HepG2 (cell line): ENCODE measurements around the gene KIAA1755. TPM values are rescaled to one million over a fixed set of nuclear protein-coding genes. Genes with fewer than 3 reads are reported as not detected.
A peak's percentile ranks its signal among the peaks of the same experiment; 100 is the strongest.

Experiments used
- ATAC-seq: fragments of 200-7000 bp; cut with Tn5 transposase; 3 replicates; pipeline ENCODE4 v1.9.1; 2020; ENCODE audit warnings: mild to moderate bottlenecking, moderate library complexity
- BruUV-seq: library from RNA; stranded (reverse); fragments of 400-500 nt; replicated peaks from 2 replicates; lab custom pipeline; 2021; lab: Mats Ljungman, UMichigan
- CTCF ChIA-PET: fragments of 300-600 bp; formaldehyde crosslinking; extraction: SDS; loops from one replicate; lab custom pipeline; 2021; ENCODE audit warnings: low total read pairs, inconsistent platforms, low intra/inter-chr PET ratio; lab: Yijun Ruan, JAX
- POLR2A ChIA-PET: fragments of 350-600 bp; sonication (Branson Sonifier 250); formaldehyde crosslinking; loops from one replicate; lab custom pipeline; 2020; ENCODE audit warnings: antibody characterized with exemption, inconsistent platforms; lab: Yijun Ruan, JAX
- DNase-seq: peaks from one replicate; pipeline ENCODE4 v3.0.0-alpha.2; 2015; ENCODE audit warnings: low spot score
- FAIRE-seq: peaks from 3 replicates; lab custom pipeline; 2011; peaks lifted over from hg19 to GRCh38; lab: Jason Lieb, UNC
- H2AFZ ChIP-seq: one replicate; pipeline ENCODE4 v1.6.1; 2011; ENCODE audit warnings: low read length, inconsistent platforms
- H3K27ac ChIP-seq: fragments of 300-600 bp; 3 replicates; pipeline ENCODE4 v1.8.0; 2011; ENCODE audit warnings: mixed run types, mild to moderate bottlenecking, mixed read lengths, low read length, inconsistent platforms; ENCODE audit not compliant: insufficient read depth; ENCODE audit errors: extremely low read length
- H3K27me3 ChIP-seq, 2 experiments: fragments of 200-600 bp in 1 of 2; 2 replicates in 1 of 2; 3 replicates in 1 of 2; pipeline versions ENCODE4 v1.6.0 to v1.8.0; 2011; ENCODE audit warnings: low read length in 2 of 2, mild to moderate bottlenecking in 2 of 2, moderate library complexity in 2 of 2, inconsistent platforms in 1 of 2; ENCODE audit not compliant: insufficient read depth in 2 of 2, control insufficient read depth in 1 of 2
- H3K36me3 ChIP-seq, 2 experiments: fragments of 200-600 bp in 1 of 2; replicated peaks in 1 of 2; 2 replicates in 1 of 2; 3 replicates in 1 of 2; pipeline versions ENCODE4 v1.5.1 to v1.8.0; 2011; ENCODE audit warnings: low read length in 2 of 2, inconsistent platforms in 1 of 2; ENCODE audit not compliant: insufficient read depth in 2 of 2, control insufficient read depth in 1 of 2
- H3K4me1 ChIP-seq: 2 replicates; pipeline ENCODE4 v1.5.1; 2012; ENCODE audit warnings: low read length, inconsistent platforms; ENCODE audit not compliant: insufficient read depth
- H3K4me2 ChIP-seq: 2 replicates; pipeline ENCODE4 v1.6.0; 2011; ENCODE audit warnings: low read depth, low read length, inconsistent platforms
- H3K4me3 ChIP-seq, 3 experiments: fragments of 200-600 bp in 1 of 3; sonication (generic), shearing (Covaris generic) in 1 of 3; replicated peaks in 1 of 3; 2 replicates each; pipeline ENCODE4 v1.5.1; 2011 to 2016; ENCODE audit warnings: low read length in 3 of 3, inconsistent platforms in 2 of 3, low read depth in 2 of 3, mild to moderate bottlenecking in 2 of 3, control low read depth in 1 of 3, mixed read lengths in 1 of 3; ENCODE audit not compliant: insufficient read depth in 1 of 3
- H3K79me2 ChIP-seq: one replicate; pipeline ENCODE4 v1.6.1; 2011; ENCODE audit warnings: low read length, inconsistent platforms; ENCODE audit not compliant: insufficient read depth
- H3K9ac ChIP-seq: 2 replicates; pipeline ENCODE4 v1.6.0; 2011; ENCODE audit warnings: mild to moderate bottlenecking, low read depth, low read length, inconsistent platforms; ENCODE audit not compliant: insufficient read depth
- H3K9me3 ChIP-seq: 2 replicates; pipeline ENCODE4 v1.5.1; 2012; ENCODE audit warnings: mild to moderate bottlenecking, low read length
- H4K20me1 ChIP-seq: 2 replicates; pipeline ENCODE4 v1.6.0; 2011; ENCODE audit warnings: inconsistent platforms, mild to moderate bottlenecking, low read length, moderate library complexity; ENCODE audit not compliant: insufficient read depth
- ADNP ChIP-seq: sonication (generic); formaldehyde crosslinking; IDR thresholded peaks from 2 replicates; pipeline ENCODE4 v1.4.0; 2020; ENCODE audit warnings: missing genetic modification reagents
- ATF7 ChIP-seq, 2 experiments: fragments of 450-650 bp in 1 of 2; sonication (generic) in 1 of 2; formaldehyde crosslinking in 1 of 2; IDR thresholded peaks; 2 replicates each; pipeline versions ENCODE4 v1.4.0 to v1.6.1; 2016 to 2020; ENCODE audit warnings: antibody characterized with exemption in 1 of 2, mild to moderate bottlenecking in 1 of 2, missing genetic modification reagents in 1 of 2
- ATM ChIP-seq: fragments of 450-650 bp; IDR thresholded peaks from 2 replicates; pipeline ENCODE4 v1.7.1; 2017; ENCODE audit warnings: mild to moderate bottlenecking, borderline replicate concordance
- FOXA1 ChIP-seq, 2 experiments: fragments of 450-650 bp in 1 of 2; sonication (generic) in 1 of 2; formaldehyde crosslinking in 1 of 2; IDR thresholded peaks; 2 replicates each; pipeline versions ENCODE4 v1.4.0 to v1.6.1; 2016 to 2020; ENCODE audit warnings: missing genetic modification reagents in 1 of 2
- FOXK2 ChIP-seq: fragments of 450-650 bp; IDR thresholded peaks from 2 replicates; pipeline ENCODE4 v1.6.1; 2016
- FOXP1 ChIP-seq, 2 experiments: fragments of 450-650 bp in 1 of 2; IDR thresholded peaks; 2 replicates each; pipeline ENCODE4 v1.6.1; 2017 to 2018; ENCODE audit warnings: antibody characterized with exemption in 1 of 2
- HNRNPLL ChIP-seq: fragments of 200-400 bp; formaldehyde crosslinking; IDR thresholded peaks from 2 replicates; pipeline ENCODE4 v1.6.1; 2017; ENCODE audit warnings: mild to moderate bottlenecking, low read depth, low read length; ENCODE audit not compliant: poor library complexity, severe bottlenecking
- IKZF1 ChIP-seq: fragments of 450-650 bp; IDR thresholded peaks from 2 replicates; pipeline ENCODE4 v1.7.1; 2016
- IRF2 ChIP-seq: IDR thresholded peaks from 2 replicates; pipeline ENCODE4 v1.6.1; 2018; ENCODE audit warnings: missing genetic modification reagents, missing compliant biosample characterization
- MIXL1 ChIP-seq: IDR thresholded peaks from 2 replicates; pipeline ENCODE4 v1.6.1; 2016
- NONO ChIP-seq, 2 experiments: fragments of 450-650 bp in 1 of 2; sonication (generic) in 1 of 2; formaldehyde crosslinking in 1 of 2; IDR thresholded peaks in 1 of 2; conservative IDR thresholded peaks in 1 of 2; 2 replicates each; pipeline versions ENCODE4 v1.6.1 to v1.8.0; 2017 to 2022; ENCODE audit warnings: mild to moderate bottlenecking in 1 of 2, missing genetic modification reagents in 1 of 2, moderate library complexity in 1 of 2
- PATZ1 ChIP-seq: sonication (generic); formaldehyde crosslinking; IDR thresholded peaks from 2 replicates; pipeline ENCODE4 v1.4.0; 2020; ENCODE audit warnings: missing genetic modification reagents
- SOX6 ChIP-seq, 2 experiments: fragments of 450-650 bp in 1 of 2; sonication (generic) in 1 of 2; formaldehyde crosslinking in 1 of 2; IDR thresholded peaks; 2 replicates each; pipeline versions ENCODE4 v1.4.0 to v1.6.1; 2017 to 2020; ENCODE audit warnings: antibody characterized with exemption in 1 of 2, mild to moderate bottlenecking in 1 of 2, missing genetic modification reagents in 1 of 2
- TCF7L2 ChIP-seq: IDR thresholded peaks from 2 replicates; pipeline ENCODE4 v1.6.1; 2011; ENCODE audit warnings: mild to moderate bottlenecking, low read depth, low read length, moderate library complexity
- TOE1 ChIP-seq: sonication (generic); formaldehyde crosslinking; IDR thresholded peaks from 2 replicates; pipeline ENCODE4 v1.4.0; 2020; ENCODE audit warnings: mild to moderate bottlenecking, missing genetic modification reagents
- TRIM22 ChIP-seq: fragments of 450-650 bp; IDR thresholded peaks from 2 replicates; pipeline ENCODE4 v1.6.1; 2017
- ZNF280B ChIP-seq: sonication (generic); formaldehyde crosslinking; IDR thresholded peaks from 2 replicates; pipeline ENCODE4 v1.5.0; 2020; ENCODE audit warnings: missing genetic modification reagents, mild to moderate bottlenecking, borderline replicate concordance
- ZNF772 ChIP-seq: sonication (generic); formaldehyde crosslinking; IDR thresholded peaks from 2 replicates; pipeline ENCODE4 v1.5.0; 2020; ENCODE audit warnings: mild to moderate bottlenecking, missing genetic modification reagents
- WGBS: methylation state at CpG from one replicate; pipeline ENCODE4 v1.1.6; 2017; ENCODE audit warnings: low lambda C conversion rate; 5-methylcytosine and 5-hydroxymethylcytosine counted together
- in situ Hi-C: cut with HindIII; loops from 2 replicates; pipeline ENCODE4 v1.10.0; 2017; ENCODE audit warnings: low pct_unique_long_range_greater_than_20kb; ENCODE audit not compliant: extremely low pct_ligation_motif_present
- intact Hi-C: fragments of 100-400 bp; cut with micrococcal nuclease; formaldehyde crosslinking; loops from one replicate; pipeline ENCODE4 v1.10.0; 2022; ENCODE audit not compliant: unreplicated experiment
- polyA plus RNA-seq, 8 experiments: library from polyadenylated mRNA; depleted of rRNA in 3 of 8; stranded (reverse) in 7 of 8; unstranded in 1 of 8; fragments of >200 nt; fragmentation: Illumina TruSeq in 4 of 8; extraction: Trizol in 4 of 8; gene quantifications; 2 replicates each; pipeline versions ENCODE4 v1.2.1 to v1.2.3, GENCODE V29; 2011 to 2016; ENCODE audit warnings: low read depth in 4 of 8, missing spikeins in 1 of 8, mixed read lengths in 1 of 8; ENCODE audit not compliant: insufficient read depth in 1 of 8
- total RNA-seq, 5 experiments: library from RNA; depleted of rRNA; stranded (reverse); fragments of >200 nt; fragmentation: Illumina TruSeq; extraction: Trizol; gene quantifications; 2 replicates each; pipeline ENCODE4 v1.2.3, GENCODE V29; 2016; ENCODE audit warnings: low read depth in 1 of 5

The KIAA1755 gene
- total and polyA plus RNA-seq, 2 of the 13 experiments (the other 11 are each of a cell fraction or from before 2014, with no cell fraction given), result 0.04 TPM; not detected in 1

GRCh38 chr20:38237381-38237780 lies 23.2 kb downstream of the KIAA1755 start:
- 63% methylated on average over 3 of the region's 3 CpGs for WGBS
- Histone ChIP-seq H3K36me3 (no peaks in the 10 kb centered on the region), H3K4me1 (no peaks in the 10 kb centered on the region), H3K79me2 (no peaks in the 10 kb centered on the region), H2AFZ (no peak overlapping the region), H3K4me3 (no peak overlapping the region), H4K20me1 (no peaks in the 10 kb centered on the region), H3K9me3 (peaks cover 19% of the 10 kb centered on the region), H3K9ac (no peak overlapping the region), H3K4me2 (no peak overlapping the region), H3K27ac (no peak overlapping the region), H3K27me3 (peaks cover 0 to 23% of the 10 kb centered on the region in 2 experiments; a peak in 2 of 5 replicates)
- BruUV-seq, result no TSS peak
- DNase-seq (no peak), ATAC-seq (no peak), FAIRE-seq (no peak)
- ChIA-PET POLR2A (no interaction called here), CTCF (no interaction called here)
- intact Hi-C loops, result no loop called here
- in situ Hi-C loops, result no loop called here
- TF ChIP-seq ADNP (no peak), TCF7L2 (no peak), SOX6 (IDR thresholded peaks at IDR 0.05) (peak; percentile 84; the same call in 1 of the 2 replicates), SOX6 (CRISPR knock-in tag; IDR thresholded peaks at IDR 0.05) (no peak), ZNF772 (CRISPR knock-in tag) (no peak), ATM (0 out of 2 replicates have a peak, but pooled peaks have one; percentile 40), IKZF1 (0 out of 2 replicates have a peak, but pooled peaks have one; percentile 46), HNRNPLL (no peak), TRIM22 (peak; percentile 61; the same call in 1 of the 2 replicates), FOXP1 (IDR thresholded peaks at IDR 0.05) (0 out of 2 replicates have a peak, but pooled peaks have one; percentile 32), FOXP1 (CRISPR knock-in tag; IDR thresholded peaks at IDR 0.05) (no peak), ATF7 (IDR thresholded peaks at IDR 0.05) (peak; percentile 35; the same call in 1 of the 2 replicates), ATF7 (CRISPR knock-in tag; IDR thresholded peaks at IDR 0.05) (no peak), TOE1 (CRISPR knock-in tag) (no peak), PATZ1 (CRISPR knock-in tag) (no peak), MIXL1 (CRISPR knock-in tag) (no peak), FOXK2 (0 out of 2 replicates have a peak, but pooled peaks have one; percentile 8), IRF2 (CRISPR knock-in tag) (no peak), ZNF280B (CRISPR knock-in tag) (no peak), FOXA1 (IDR thresholded peaks at IDR 0.05) (0 out of 2 replicates have a peak, but pooled peaks have one; percentile 34), FOXA1 (CRISPR knock-in tag; IDR thresholded peaks at IDR 0.05) (no peak), NONO (IDR thresholded peaks at IDR 0.05) (peak; percentile 90; the same call in 1 of the 2 replicates), NONO (CRISPR knock-in tag; conservative IDR thresholded peaks at IDR 0.05) (no peak)
